Gastrocnemius medialis (tissue), 4 donors: ENCODE data around the gene SPPL2C.

Experiments
- POLR2A ChIP-seq, 2 donors: fragments of 450-650 bp; IDR thresholded peaks; one replicate each; pipeline ENCODE4 v1.6.1; 2017; ENCODE audit warnings: antibody characterized with exemption in 2 of 2, mild to moderate bottlenecking in 2 of 2, moderate library complexity in 2 of 2
- TF ChIP-seq, protein P1 (sequence below), 5 experiments: fragments of 450-650 bp in 3 of 5; fragments of 200-600 bp in 2 of 5; sonication (generic) in 2 of 5; IDR thresholded peaks in 4 of 5; conservative IDR thresholded peaks in 1 of 5; 1 replicate in 4 of 5; 2 replicates in 1 of 5; pipeline ENCODE4 v1.5.1; 2016 to 2019; ENCODE audit warnings: antibody characterized with exemption in 5 of 5, mild to moderate bottlenecking in 3 of 5, moderate library complexity in 3 of 5

DNA sequence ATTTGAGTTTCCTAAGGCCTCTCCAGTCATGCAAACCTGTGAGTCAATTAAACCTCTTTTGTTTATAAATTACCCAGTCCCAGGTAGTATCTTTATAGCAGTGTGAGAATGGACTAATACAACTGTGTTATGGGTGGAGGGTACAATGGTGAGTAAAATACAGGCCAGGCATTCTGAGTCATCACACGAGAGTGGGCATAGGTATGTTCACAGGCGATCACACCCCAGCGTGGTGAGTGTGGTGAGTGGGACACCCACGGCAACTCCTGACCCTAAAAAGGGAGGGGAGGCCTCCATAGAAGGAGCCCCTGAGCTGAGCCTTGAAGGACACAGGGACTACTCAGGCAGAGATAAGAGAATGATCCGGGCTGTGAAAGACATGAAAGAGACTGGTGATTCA lies 27.0 kb downstream of the SPPL2C start:
- TF ChIP-seq, protein P1, sequence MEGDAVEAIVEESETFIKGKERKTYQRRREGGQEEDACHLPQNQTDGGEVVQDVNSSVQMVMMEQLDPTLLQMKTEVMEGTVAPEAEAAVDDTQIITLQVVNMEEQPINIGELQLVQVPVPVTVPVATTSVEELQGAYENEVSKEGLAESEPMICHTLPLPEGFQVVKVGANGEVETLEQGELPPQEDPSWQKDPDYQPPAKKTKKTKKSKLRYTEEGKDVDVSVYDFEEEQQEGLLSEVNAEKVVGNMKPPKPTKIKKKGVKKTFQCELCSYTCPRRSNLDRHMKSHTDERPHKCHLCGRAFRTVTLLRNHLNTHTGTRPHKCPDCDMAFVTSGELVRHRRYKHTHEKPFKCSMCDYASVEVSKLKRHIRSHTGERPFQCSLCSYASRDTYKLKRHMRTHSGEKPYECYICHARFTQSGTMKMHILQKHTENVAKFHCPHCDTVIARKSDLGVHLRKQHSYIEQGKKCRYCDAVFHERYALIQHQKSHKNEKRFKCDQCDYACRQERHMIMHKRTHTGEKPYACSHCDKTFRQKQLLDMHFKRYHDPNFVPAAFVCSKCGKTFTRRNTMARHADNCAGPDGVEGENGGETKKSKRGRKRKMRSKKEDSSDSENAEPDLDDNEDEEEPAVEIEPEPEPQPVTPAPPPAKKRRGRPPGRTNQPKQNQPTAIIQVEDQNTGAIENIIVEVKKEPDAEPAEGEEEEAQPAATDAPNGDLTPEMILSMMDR (IDR thresholded peaks at IDR 0.05 in 4 of 5, conservative IDR thresholded peaks at IDR 0.05 in 1 of 5) = no peak
- TF ChIP-seq POLR2A (IDR thresholded peaks at IDR 0.05) = no peak
